Transverse colon (tissue), 4 donors: ENCODE measurements around the gene KCNJ6. TPM values are rescaled to one million over a fixed set of nuclear protein-coding genes. Genes with fewer than 3 reads are reported as not detected.

Source experiments
- DNase-seq: peaks from one replicate; pipeline ENCODE4 v3.0.0-alpha.2; 2019
- H3K27ac ChIP-seq, 4 donors: fragments of 200-600 bp; sonication (generic); 2 replicates each; pipeline ENCODE4 v1.5.1; 2016 to 2018; ENCODE audit warnings: inconsistent platforms in 4 of 4
- H3K27me3 ChIP-seq: fragments of 200-600 bp; sonication (generic); 2 replicates; pipeline ENCODE4 v1.5.1; 2017; ENCODE audit warnings: inconsistent platforms
- H3K36me3 ChIP-seq, 4 donors: fragments of 200-600 bp; sonication (generic); 2 replicates each; pipeline ENCODE4 v1.5.1; 2017 to 2019; ENCODE audit warnings: inconsistent platforms in 4 of 4
- H3K4me1 ChIP-seq, 4 donors: fragments of 200-600 bp; sonication (generic); 2 replicates each; pipeline ENCODE4 v1.5.1; 2017 to 2020; ENCODE audit warnings: inconsistent platforms in 4 of 4
- H3K4me3 ChIP-seq, 4 donors: fragments of 200-600 bp; sonication (generic); 1 replicate in 1 of 4; 2 replicates in 3 of 4; pipeline versions ENCODE4 v1.5.1 to v1.6.1; 2017 to 2019; ENCODE audit warnings: inconsistent platforms in 4 of 4
- H3K9me3 ChIP-seq, 2 donors: fragments of 200-600 bp; sonication (generic); 2 replicates each; pipeline ENCODE4 v1.5.1; 2017 to 2019; ENCODE audit warnings: inconsistent platforms in 2 of 2
- CTCF ChIP-seq, 5 experiments: fragments of 200-600 bp in 3 of 5; fragments of 450-650 bp in 2 of 5; sonication (generic) in 3 of 5; IDR thresholded peaks; 1 replicate in 2 of 5; 2 replicates in 3 of 5; pipeline ENCODE4 v1.5.1; 2016 to 2017; ENCODE audit warnings: antibody characterized with exemption in 5 of 5, inconsistent platforms in 3 of 5, mild to moderate bottlenecking in 2 of 5, moderate library complexity in 1 of 5
- EP300 ChIP-seq: sonication (generic); formaldehyde crosslinking; IDR thresholded peaks from one replicate; pipeline ENCODE4 v1.6.1; 2017; ENCODE audit warnings: antibody characterized with exemption, low read depth
- POLR2A ChIP-seq: fragments of 450-650 bp; IDR thresholded peaks from one replicate; pipeline ENCODE4 v1.6.1; 2016; ENCODE audit warnings: antibody characterized with exemption, mild to moderate bottlenecking, moderate library complexity
- POLR2AphosphoS5 ChIP-seq, 3 donors: sonication (generic); formaldehyde crosslinking; IDR thresholded peaks; one replicate each; pipeline ENCODE4 v1.6.1; 2016; ENCODE audit warnings: antibody characterized with exemption in 3 of 3
- WGBS, 2 donors: methylation state at CpG; one replicate each; pipeline ENCODE4 v1.1.5; 2018; ENCODE audit warnings: low coverage in 1 of 2; 5-methylcytosine and 5-hydroxymethylcytosine counted together
- in situ Hi-C, 4 donors: fragments of 200-750 bp; cut with MboI; loops; one replicate each; pipeline versions ENCODE4 v1.15.0 to v1.15.1; 2017; ENCODE audit warnings: low sequenced_read_pairs in 3 of 4, low pct_ligation_motif_present in 1 of 4, low pct_unique_long_range_greater_than_20kb in 1 of 4
- intact Hi-C: fragments of 100-400 bp; cut with DNase I; formaldehyde crosslinking; loops from one replicate; pipeline ENCODE4 v1.15.1; 2023; ENCODE audit warnings: low total_unique reads
- total RNA-seq, 4 donors: library from RNA; depleted of rRNA; stranded (reverse); fragments of >200 nt; gene quantifications; one replicate each; pipeline ENCODE4 v1.1.0, GENCODE V29; 2016

Gene KCNJ6
- total RNA-seq, 4 donors from 2014 or later: 0.14 to 0.16 TPM; not detected in 2

- no peaks in the 10 kb centered on the region for H3K4me1 ChIP-seq
- in situ Hi-C loops: no loop called here
- no peak overlapping the region for H3K4me3 ChIP-seq
- no peak for DNase-seq
- TF ChIP-seq CTCF (IDR thresholded peaks at IDR 0.05): no peak
- TF ChIP-seq POLR2A: no peak
- no peak for TF ChIP-seq POLR2AphosphoS5 (IDR thresholded peaks at IDR 0.05)
- TF ChIP-seq EP300: no peak
- peaks cover 6% of the 10 kb centered on the region for H3K27me3 ChIP-seq
- no peaks in the 10 kb centered on the region for H3K36me3 ChIP-seq
- no peaks in the 10 kb centered on the region for H3K9me3 ChIP-seq
- intact Hi-C loops: no loop called here
- H3K27ac ChIP-seq: no peak overlapping the region
Observed at GRCh38 chr21:37869661-37870060, 46.6 kb downstream of the KCNJ6 start.

GRCh38 chr21:37868446-37869295 is 47.6 kb downstream of the KCNJ6 start:
- no peaks in the 10 kb centered on the region for H3K4me1 ChIP-seq
- in situ Hi-C loops: no loop called here
- DNase-seq: no peak
- WGBS, 2 donors: 49 to 53% methylated on average over 6 to 11 of the region's 11 CpGs
- H3K9me3 ChIP-seq: no peaks in the 10 kb centered on the region
- TF ChIP-seq CTCF (IDR thresholded peaks at IDR 0.05): no peak
- TF ChIP-seq POLR2AphosphoS5 (IDR thresholded peaks at IDR 0.05): no peak
- no peak for TF ChIP-seq EP300
- no peak for TF ChIP-seq POLR2A
- no peak overlapping the region for H3K27ac ChIP-seq
- H3K36me3 ChIP-seq: no peaks in the 10 kb centered on the region
- intact Hi-C loops: no loop called here
- H3K27me3 ChIP-seq: peaks cover 3% of the 10 kb centered on the region
- no peak overlapping the region for H3K4me3 ChIP-seq

- Histone ChIP-seq H3K27me3 (peaks cover 3% of the 10 kb centered on the region), H3K4me3 (no peak overlapping the region), H3K27ac (no peak overlapping the region), H3K4me1 (no peaks in the 10 kb centered on the region), H3K9me3 (no peaks in the 10 kb centered on the region), H3K36me3 (no peaks in the 10 kb centered on the region)
- in situ Hi-C loops: no loop called here
- intact Hi-C loops: no loop called here
- no peak for DNase-seq
- TF ChIP-seq EP300: no peak
- TF ChIP-seq CTCF (IDR thresholded peaks at IDR 0.05): no peak
- no peak for TF ChIP-seq POLR2A
- no peak for TF ChIP-seq POLR2AphosphoS5 (IDR thresholded peaks at IDR 0.05)
- 81% methylated on average over 2 of the region's 2 CpGs; no CpG with 5 or more reads in 1 of the 2 donors for WGBS, 2 donors
Observed at GRCh38 chr21:37866027-37866426, 50.2 kb downstream of the KCNJ6 start.

- Histone ChIP-seq H3K4me1 (no peaks in the 10 kb centered on the region), H3K36me3 (no peaks in the 10 kb centered on the region), H3K4me3 (no peak overlapping the region), H3K27ac (no peak overlapping the region), H3K9me3 (no peaks in the 10 kb centered on the region), H3K27me3 (peaks cover 3% of the 10 kb centered on the region)
- intact Hi-C loops: no loop called here
- WGBS, 2 donors: 57 to 69% methylated on average over 5 of the region's 5 CpGs
- in situ Hi-C loops: no loop called here
- no peak for TF ChIP-seq POLR2A
- no peak for TF ChIP-seq EP300
- DNase-seq: no peak
Observed at GRCh38 chr21:37865156-37865555, 51.1 kb downstream of the KCNJ6 start.
